GM12874 (cell line): ENCODE measurements around the gene PSAP.

Experiments
- CTCF ChIP-seq: IDR thresholded peaks from 2 replicates; pipeline ENCODE4 v1.5.1; 2011; ENCODE audit warnings: low read depth, mild to moderate bottlenecking, control low read depth, low read length, moderate library complexity; ENCODE audit not compliant: insufficient read depth

The PSAP gene

GRCh38 chr10:71797533-71798307, 53.3 kb downstream of the PSAP start:
- TF ChIP-seq CTCF: no peak

GRCh38 chr10:71796749-71797405, 54.2 kb downstream of the PSAP start:
- no peak for TF ChIP-seq CTCF

GRCh38 chr10:71795248-71795647, 55.8 kb downstream of the PSAP start:
- no peak for TF ChIP-seq CTCF

- TF ChIP-seq CTCF: no peak
These were observed 60.2 kb downstream of the PSAP start for GRCh38 chr10:71790749-71791440.

GRCh38 chr10:71789871-71790270, 61.2 kb downstream of the PSAP start:
- no peak for TF ChIP-seq CTCF

- TF ChIP-seq CTCF: no peak
These were observed 62.1 kb downstream of the PSAP start for GRCh38 chr10:71788954-71789353.

GRCh38 chr10:71784679-71785272, 66.3 kb downstream of the PSAP start:
- no peak for TF ChIP-seq CTCF
